Nephron (organoid): ENCODE results near the gene ASB3.

ENCODE experiments used
- H3K27ac Mint-ChIP-seq, 3 experiments: 2 replicates each; pipeline ENCODE4 v1.8.0; 2020; ENCODE audit warnings: mixed read lengths in 3 of 3, mild to moderate bottlenecking in 2 of 3, moderate library complexity in 1 of 3
- H3K27me3 Mint-ChIP-seq: 2 replicates; pipeline ENCODE4 v1.8.0; 2021; ENCODE audit warnings: low read depth, mild to moderate bottlenecking, moderate library complexity, mixed read lengths
- H3K36me3 Mint-ChIP-seq: 2 replicates; pipeline ENCODE4 v1.8.0; 2020; ENCODE audit warnings: low read depth, mixed read lengths
- H3K4me1 Mint-ChIP-seq: 2 replicates; pipeline ENCODE4 v1.8.0; 2020; ENCODE audit warnings: mixed read lengths
- H3K4me3 Mint-ChIP-seq, 3 experiments: 2 replicates each; pipeline ENCODE4 v1.8.0; 2020; ENCODE audit warnings: mild to moderate bottlenecking in 3 of 3, mixed read lengths in 3 of 3, moderate library complexity in 2 of 3
- H3K9me3 Mint-ChIP-seq: 2 replicates; pipeline ENCODE4 v1.8.0; 2020; ENCODE audit warnings: mixed read lengths
- CTCF ChIP-seq, 3 experiments: fragments of 200-600 bp; sonication (generic); IDR thresholded peaks; one replicate each; pipeline ENCODE4 v1.5.0; 2021; ENCODE audit warnings: antibody characterized with exemption in 3 of 3; ENCODE audit not compliant: unreplicated experiment in 3 of 3

ASB3 gene

DNA sequence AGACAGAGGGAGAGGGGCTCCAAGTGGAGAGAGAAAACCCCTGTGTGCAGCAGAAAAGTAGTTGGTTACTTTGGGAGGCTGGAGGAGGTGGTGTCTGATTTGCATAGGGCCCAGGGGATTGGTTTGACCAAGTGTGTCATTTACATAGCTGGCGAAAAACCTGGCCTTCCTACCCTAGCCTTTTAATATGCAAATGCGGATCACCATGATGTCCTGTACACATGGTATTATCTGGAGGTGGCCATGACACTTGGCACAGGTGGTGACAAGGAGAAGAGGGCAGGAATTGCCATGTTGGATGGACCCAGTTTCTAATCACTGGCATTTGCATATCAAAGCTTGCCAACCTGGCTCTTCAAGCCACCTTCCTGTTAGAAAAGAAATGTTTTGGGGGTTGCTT, 140.0 kb downstream of the ASB3 start:
- Mint-ChIP-seq H3K36me3 (no peaks in the 10 kb centered on the region), H3K27ac (no peak overlapping the region), H3K4me3 (no peak overlapping the region), H3K4me1 (no peaks in the 10 kb centered on the region), H3K9me3 (peaks cover under 1% of the 10 kb centered on the region), H3K27me3 (no peaks in the 10 kb centered on the region)
- TF ChIP-seq CTCF (IDR thresholded peaks at IDR 0.05; ENCODE audit: unreplicated experiment in 3 of 3), result no peak

DNA sequence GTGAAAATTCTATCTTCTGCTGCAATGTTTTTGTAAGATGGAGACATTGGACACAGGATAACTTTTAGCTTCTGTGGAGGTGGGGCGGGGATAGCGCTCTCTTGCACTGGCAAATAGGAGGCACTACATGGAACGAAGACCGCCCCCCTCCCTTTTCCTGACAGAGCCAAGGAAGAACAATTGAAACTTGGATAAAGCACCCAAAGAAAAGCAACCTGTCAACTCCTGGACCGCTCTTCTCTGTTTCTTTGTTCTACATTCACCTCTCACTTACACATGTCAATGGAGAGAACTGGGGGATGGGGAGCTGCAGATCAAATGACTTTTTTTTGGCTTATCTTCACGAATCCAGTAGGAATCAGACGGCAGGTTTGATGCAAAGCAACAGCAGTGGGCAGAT, 145.5 kb downstream of the ASB3 start:
- Mint-ChIP-seq H3K36me3 (no peaks in the 10 kb centered on the region), H3K4me1 (no peaks in the 10 kb centered on the region), H3K27ac (no peak overlapping the region), H3K9me3 (peaks cover 3% of the 10 kb centered on the region), H3K27me3 (no peaks in the 10 kb centered on the region), H3K4me3 (no peak overlapping the region)
- TF ChIP-seq CTCF (IDR thresholded peaks at IDR 0.05; ENCODE audit: unreplicated experiment in 3 of 3), result no peak

DNA sequence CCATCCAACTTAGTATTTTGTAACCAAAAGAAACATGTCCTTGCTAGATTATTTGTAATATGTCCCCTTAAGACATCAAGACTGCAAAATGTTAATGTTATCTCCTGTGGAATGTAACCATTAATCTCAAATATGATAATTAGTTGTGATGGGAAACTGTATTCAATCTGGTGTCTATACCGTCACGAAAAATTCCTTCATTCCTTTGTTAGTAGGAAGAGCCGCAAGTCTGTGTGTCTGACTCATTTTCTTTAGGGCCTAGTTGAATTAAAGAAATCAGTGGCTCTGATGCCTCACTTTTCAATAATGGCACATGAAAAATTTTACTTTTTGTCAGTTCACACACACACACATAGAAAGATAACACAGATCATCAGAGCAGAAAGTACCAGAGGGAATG, 146.3 kb downstream of the ASB3 start:
- Mint-ChIP-seq H3K27me3 (no peaks in the 10 kb centered on the region), H3K4me1 (no peaks in the 10 kb centered on the region), H3K27ac (no peak overlapping the region), H3K36me3 (no peaks in the 10 kb centered on the region), H3K4me3 (no peak overlapping the region), H3K9me3 (peaks cover 3% of the 10 kb centered on the region)
- no peak for TF ChIP-seq CTCF (IDR thresholded peaks at IDR 0.05; ENCODE audit: unreplicated experiment in 3 of 3)

DNA sequence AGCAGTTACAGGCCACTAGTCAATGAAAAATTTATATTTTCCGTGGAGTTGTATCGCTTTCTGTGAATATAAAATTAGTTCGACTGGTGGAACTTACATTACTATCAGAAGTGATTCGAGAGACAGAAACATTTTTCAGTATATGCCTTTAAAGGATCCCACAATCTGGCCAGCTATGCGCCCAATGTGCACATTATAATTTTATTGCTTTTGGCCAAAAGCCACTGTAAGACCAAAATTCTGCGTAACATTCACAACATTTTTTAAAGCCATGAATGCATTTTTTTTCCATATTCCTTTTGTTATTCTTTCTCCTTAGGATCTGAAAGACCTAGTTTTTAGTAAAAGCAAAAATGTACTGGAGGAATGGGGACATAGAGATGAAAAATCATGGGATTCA, 150.2 kb downstream of the ASB3 start:
- TF ChIP-seq CTCF (IDR thresholded peaks at IDR 0.05; ENCODE audit: unreplicated experiment in 3 of 3), result no peak
- no peaks in the 10 kb centered on the region for H3K36me3 Mint-ChIP-seq
- peaks cover 3% of the 10 kb centered on the region for H3K9me3 Mint-ChIP-seq
- H3K27me3 Mint-ChIP-seq, result no peaks in the 10 kb centered on the region
- H3K27ac Mint-ChIP-seq, result no peak overlapping the region
- no peak overlapping the region for H3K4me3 Mint-ChIP-seq
- H3K4me1 Mint-ChIP-seq, result peaks cover 19% of the 10 kb centered on the region

GRCh38 chr2:53636109-53636508, 150.6 kb downstream of the ASB3 start:
- no peaks in the 10 kb centered on the region for H3K36me3 Mint-ChIP-seq
- no peaks in the 10 kb centered on the region for H3K27me3 Mint-ChIP-seq
- H3K4me3 Mint-ChIP-seq, result no peak overlapping the region
- H3K9me3 Mint-ChIP-seq, result peaks cover 3% of the 10 kb centered on the region
- H3K27ac Mint-ChIP-seq, result no peak overlapping the region
- no peak for TF ChIP-seq CTCF (IDR thresholded peaks at IDR 0.05; ENCODE audit: unreplicated experiment in 3 of 3)
- H3K4me1 Mint-ChIP-seq, result peaks cover 19% of the 10 kb centered on the region

DNA sequence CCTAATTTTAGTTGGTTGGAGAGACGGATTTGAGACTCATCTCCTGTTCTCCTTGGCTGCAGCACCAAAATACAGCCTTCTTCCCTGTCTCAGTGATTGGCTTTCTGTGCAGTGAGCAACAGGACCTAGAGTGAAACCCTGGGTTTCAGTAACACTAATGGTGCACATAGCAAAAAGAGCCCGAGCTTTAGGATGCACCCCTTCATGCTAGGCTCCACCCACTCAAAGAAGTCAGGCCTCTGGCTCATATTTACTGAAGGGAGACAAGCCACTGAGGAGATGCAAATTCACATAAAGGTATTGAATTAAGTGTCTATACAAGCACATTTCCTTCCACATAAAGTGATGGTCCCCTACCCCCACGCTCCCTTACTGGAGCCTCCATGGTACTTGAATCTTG, 151.1 kb downstream of the ASB3 start:
- Mint-ChIP-seq H3K9me3 (peaks cover 3% of the 10 kb centered on the region), H3K4me3 (no peak overlapping the region), H3K36me3 (no peaks in the 10 kb centered on the region), H3K27me3 (no peaks in the 10 kb centered on the region), H3K27ac (no peak overlapping the region), H3K4me1 (peaks cover 19% of the 10 kb centered on the region)
- TF ChIP-seq CTCF (IDR thresholded peaks at IDR 0.05; ENCODE audit: unreplicated experiment in 3 of 3), result no peak
